Stimulated activated CD8-positive, alpha-beta memory T cell treated with anti-CD3 and anti-CD28 coated beads, Interleukin-15, amount 100 ng/mL, for 48 hours (primary cell): ENCODE measurements around the gene PTGR2.
A peak's percentile ranks its signal among the peaks of the same experiment; 100 is the strongest.
"Not testable (repeated sequence)": the region's sequence is repeated elsewhere in the genome, so short reads cannot be mapped to it uniquely, and the experiment has no call there.

ENCODE experiments used
- DNase-seq, 2 donors: peaks; one replicate each; pipeline ENCODE4 v3.0.0-alpha.2; 2020; ENCODE audit warnings: low read depth in 2 of 2

The PTGR2 gene

DNA sequence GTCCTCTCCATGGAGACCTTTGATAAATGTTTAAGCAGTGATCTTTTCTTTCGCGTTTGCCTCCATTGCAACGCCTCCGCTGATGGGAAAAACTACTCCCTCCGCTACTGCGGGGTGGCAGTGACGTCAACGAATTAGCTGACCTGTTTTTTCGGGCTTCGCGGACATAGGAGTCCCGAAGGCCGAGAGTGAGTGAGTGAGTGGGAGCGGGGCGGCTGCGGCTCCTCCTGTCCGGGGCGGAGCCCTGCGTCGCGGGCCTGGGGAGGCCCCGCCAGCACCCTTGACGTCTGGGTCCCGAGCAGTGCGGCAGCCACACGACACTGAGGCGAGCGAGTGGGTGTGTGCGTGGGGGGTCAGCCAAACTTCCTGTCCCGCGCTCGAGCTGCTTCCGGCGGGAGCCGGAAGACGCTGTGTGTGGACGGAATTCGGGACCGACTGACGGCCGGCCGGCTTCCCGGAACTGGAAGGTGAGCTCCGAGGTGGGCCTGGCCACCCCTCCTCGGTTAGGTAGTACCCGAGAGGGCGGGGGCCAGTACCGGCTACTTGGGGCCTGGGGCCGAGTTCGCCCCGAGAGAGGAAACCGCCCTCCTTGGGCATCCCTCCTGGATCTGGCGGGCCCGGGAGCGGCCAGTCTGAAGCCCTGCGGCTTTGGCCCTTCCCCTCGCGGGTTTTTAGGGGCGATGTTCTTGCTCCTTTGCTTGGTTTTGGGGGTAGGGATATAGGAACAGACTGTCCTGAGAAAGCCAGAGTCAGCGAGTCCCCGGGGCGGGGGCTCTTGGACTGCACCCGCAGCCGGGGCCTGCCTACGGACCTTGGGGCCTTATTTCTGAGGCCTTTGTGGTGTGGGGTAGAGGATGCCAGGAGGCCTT lies 35.1 kb downstream of the PTGR2 start, which contains the start of gene ZNF410:
Gene ZNF410, plus strand, starts transcription at position 411 of the 869 bp plus-strand sequence. CDS start 5,317 bp downstream, outside the sequence.
- peak; percentile 94 to 96 for DNase-seq

DNA sequence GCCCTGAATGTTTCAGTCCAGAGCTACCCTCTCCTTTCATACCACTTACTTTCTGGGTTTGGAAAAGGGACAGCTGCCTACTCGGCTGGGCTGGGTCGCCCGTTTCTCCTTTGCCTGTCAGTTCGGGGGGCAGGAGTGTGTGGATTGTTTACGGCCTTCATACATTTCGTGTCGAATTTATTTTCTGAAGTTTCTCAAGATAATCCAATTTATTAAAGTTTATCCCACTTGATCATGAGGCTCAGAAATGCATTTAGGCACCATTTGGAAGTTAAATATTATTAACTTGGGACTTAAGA lies 35.6 kb downstream of the PTGR2 start:
- DNase-seq: no peak

DNA sequence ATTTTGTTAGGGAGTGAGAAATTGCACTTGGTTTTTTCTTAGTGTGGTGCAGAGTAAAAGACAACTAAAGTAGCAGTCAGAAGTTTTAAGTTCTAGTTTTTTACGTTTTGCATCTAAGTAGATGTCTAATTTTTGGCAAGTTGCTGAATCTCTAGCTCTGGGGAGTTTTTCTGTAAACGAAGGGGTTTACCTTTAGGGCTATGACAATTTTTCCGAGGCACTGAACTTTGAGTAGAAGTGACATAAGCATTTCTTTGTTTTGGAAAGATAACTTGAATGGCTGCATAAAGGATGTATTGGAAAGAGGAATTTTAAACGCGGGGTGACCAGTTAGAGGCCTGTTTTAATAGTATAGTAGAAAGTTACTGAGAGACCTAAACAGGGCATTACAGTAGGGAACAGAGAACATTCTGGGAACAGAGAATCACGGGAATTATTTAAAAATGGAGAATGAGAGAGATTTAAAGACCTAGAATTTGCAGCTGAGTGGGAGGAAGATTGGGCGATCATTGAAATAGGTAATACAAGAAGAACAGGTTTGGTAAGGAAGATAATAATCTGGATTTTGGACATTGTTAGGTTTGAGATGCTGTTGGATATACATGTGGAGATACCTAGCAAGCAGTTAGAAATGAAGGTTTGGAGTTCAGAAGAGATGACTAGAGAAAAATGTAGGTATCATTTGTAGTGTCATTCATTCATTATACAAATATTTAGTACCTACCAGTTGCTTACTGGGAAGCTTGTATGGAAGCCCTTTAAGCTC lies 36.2 kb downstream of the PTGR2 start:
- DNase-seq: no peak

DNA sequence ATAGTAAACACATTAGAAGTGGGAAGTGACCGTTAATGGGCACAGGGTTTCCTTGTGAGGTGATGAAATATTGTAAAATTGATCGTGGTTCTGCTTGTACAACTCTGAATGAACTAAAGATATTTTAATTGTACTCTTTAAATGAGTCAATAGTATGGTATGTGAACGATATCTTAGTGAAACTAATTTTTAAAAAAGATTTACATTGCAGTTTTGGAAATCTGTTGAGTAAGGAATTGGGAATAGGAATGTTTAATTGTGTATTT lies 36.8 kb downstream of the PTGR2 start:
- DNase-seq: no peak

DNA sequence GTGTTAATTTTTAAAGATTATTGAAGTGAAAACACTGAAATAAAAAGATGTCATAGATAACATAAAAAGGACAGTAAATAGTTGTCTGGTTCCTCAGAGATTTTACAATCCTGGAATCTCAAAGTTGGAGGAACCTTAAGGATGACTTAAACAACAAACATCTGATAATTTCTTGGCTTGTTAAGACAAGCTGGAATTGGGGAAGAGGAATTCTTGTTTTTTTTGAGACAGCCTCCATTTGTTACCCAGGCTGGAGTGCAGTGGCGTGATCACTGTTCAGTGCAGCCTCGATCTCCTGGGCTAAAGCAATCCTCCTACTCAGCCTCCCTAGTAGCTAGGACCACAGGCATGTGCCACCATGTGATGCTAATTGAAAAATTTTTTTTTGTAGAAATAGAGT lies 37.3 kb downstream of the PTGR2 start:
- no peak for DNase-seq

DNA sequence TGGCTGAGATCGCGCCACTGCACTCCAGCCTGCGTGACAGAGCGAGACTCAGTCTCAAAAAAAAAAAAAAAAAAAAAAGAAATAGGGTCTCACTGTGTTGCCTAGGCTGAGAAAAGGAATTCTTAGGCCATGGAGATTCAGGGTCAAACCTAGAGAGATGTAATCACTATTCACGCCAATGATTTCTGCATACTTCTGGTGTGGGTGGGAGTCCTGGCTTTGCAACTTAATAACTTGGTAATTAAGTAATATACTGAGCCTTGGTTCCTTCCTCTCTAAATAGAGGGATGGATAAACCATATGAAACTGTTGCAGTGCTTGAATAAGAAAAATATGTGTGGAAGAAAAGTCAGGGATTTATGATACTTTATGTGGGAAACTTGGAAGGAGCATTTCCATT lies 37.7 kb downstream of the PTGR2 start:
- no peak for DNase-seq

DNA sequence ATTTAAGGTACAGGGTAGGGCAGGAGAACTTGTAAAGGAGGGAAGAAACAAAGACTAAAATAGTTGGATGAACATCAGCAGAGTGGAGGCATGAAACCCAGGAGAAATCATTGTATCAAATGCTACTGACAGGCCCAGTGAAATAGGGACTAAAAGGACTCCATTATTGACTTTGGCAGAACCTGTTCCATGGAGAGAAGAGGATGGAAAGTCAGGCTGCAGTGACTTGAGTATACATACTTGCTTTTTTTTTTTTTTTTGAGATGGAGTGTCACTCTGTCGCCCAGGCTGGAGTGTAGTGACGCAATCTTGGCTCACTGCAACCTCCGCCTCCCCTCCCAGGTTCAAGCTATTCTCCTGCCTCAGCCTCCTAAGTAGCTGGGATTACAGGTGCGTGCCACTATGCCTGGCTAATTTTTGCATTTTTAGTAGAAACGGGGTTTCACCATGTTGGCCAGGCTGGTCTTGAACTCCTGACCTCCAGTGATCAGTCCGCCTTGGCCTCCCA lies 42.6 kb downstream of the PTGR2 start:
- not testable (repeated sequence) for DNase-seq

DNA sequence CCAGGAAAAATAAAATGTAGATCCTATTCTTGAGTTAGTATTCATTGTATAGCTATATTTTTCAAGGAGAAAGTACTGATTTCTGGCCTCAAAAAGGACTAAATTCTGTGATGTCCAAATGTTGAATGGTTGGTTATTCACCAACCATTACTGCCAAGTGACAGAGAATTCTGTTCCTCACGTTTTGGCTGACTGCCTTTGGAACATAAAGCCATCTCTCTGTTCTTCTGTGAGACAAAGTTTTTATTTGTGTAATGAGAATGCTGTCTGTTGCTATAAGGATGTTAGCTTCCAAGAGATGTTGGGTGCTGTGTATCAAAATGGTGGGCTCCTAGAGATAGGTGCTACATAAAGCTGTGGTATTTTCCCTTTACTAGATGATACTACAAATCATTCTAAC lies 44.3 kb downstream of the PTGR2 start:
- no peak for DNase-seq

DNA sequence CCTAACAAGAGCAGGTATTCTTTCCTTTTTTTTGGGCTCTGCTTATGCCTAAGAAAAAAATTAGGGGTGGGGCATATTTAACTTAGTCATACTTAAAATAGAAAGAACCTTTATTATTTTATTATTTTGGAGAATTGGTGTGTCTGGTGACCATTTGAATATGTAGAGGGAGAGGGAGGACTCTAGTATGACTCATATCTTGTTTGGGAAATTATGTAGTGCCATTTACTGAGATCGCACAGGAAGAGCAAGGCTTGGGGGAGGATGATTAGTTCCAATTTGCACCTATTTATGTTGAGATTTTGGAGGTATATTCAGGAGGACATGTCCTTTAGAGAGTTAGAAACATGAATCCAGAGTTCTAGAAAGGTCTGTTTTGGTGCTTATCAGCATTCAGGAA lies 44.9 kb downstream of the PTGR2 start:
- no peak for DNase-seq

DNA sequence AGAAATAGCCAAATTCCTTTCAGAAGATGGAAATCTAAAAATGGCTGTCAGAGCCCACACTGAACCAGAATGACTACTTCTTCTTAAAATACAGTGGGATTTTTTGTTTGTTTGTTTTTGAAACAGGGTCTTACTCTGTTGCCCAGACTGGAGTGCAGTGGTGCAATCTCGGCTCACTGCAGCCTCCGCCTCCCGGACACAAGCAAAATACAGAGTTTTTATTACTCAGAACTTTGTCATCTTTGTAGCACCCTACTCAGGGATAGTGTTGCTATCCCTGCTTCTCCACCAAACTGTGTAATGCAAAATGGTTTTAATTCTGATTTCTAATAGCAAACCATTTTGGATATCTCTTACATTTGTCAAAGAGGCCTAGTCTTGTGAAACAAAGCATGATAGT lies 51.4 kb downstream of the PTGR2 start:
- DNase-seq: no peak

DNA sequence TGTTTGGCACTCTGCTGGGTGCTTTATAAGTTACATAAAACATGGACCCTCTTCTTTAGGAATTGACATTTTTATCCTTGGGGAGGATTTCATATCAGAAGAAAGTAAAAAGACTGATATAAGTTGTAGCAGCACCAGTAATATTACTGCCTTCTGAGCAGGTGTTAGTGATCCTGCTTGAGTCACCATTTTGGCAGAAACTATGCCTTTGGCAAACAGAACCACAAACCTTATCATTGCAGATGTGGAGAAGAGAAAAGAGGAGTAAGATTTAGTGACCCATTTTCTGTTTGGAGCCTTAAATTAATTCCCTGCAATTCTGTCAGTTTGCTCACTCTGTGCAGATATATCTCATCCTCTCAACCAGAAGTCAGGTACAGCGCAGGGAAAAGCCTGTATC lies 58.0 kb downstream of the PTGR2 start:
- DNase-seq: no peak

DNA sequence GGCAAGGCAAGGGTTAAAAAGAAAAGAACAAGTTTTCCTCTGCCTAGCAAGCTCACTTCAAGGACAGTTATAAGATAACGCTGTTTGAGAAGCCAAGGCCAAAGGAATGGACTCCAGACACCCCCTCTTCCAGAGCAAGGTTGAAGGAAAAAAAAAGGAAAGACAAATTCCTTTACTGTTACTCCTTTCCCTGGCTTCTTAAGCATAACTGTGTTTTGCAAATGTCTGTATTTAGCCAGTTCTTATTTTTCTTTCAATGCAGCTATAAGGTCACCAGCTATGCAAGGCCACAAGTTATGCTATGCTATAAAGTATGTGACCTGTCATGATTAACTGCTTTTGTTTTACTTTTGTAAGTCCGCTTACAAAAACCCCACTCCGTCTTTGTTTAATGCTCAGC lies 61.6 kb downstream of the PTGR2 start:
- DNase-seq: no peak

DNA sequence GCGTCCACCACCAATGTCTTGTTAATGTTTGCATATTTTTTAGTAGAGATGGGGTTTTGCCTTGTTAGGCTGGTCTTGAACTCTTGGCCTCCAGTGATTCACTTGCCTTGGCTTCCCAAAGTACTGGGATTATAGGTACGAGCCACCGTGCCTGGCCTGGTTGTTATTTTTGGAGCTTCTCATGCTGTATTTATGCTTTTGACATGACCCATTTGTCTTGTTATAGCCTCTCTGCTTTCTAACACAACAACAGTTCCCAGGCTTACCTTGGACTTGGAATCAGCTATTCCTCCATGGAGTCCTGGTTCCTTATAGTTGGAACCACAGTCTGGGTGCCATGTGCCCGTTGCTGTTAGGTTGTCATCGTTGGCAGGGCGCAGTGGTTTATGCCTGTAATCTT lies 64.7 kb downstream of the PTGR2 start:
- no peak for DNase-seq

DNA sequence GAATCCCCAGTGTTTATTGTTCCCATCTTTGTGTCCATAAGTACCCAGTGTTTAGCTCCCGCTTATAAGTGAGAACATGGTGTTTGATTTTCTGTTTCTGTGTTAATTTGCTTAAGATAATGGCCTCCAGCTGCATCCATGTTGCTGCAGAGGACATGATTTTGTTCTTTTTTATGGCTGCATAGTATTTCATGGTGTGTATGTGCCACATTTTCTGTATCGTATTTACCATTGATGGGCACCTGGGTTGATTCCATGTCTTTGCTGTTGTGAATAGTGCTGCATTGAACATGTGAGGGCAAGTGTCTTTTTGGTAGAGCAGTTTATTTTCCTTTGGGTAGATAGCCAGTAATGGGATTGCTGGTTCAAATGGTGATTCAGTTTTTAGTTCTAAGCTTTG lies 67.8 kb downstream of the PTGR2 start:
- DNase-seq: not testable (repeated sequence)

DNA sequence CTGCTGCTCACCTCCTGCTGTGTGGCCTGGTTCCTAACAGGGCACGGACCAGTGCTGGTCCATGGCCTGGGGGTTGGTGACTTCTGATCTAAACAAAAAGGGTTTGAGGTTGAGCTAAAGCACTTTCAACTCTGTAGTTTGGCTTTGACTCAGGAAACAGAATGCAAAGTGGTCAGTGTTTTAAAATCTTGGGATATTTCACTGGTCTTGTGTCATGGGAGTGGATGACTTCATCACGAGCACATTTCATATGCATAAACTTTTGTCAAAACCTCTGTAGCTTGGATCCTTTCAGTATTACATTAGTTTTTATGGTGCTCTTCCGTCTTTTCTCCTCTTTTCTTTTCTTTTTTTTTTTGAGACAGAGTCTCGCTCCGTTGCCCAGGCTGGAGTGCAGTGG lies 72.7 kb downstream of the PTGR2 start:
- DNase-seq: no peak
